Fibroblast of pulmonary artery (primary cell): ENCODE measurements around the gene SYNJ2.

Experiments
- DNase-seq: peaks from one replicate; pipeline ENCODE4 v3.0.0-alpha.2; 2010; ENCODE audit warnings: low read depth
- H3K4me3 ChIP-seq: replicated peaks from 2 replicates; pipeline ENCODE4 v1.5.1; 2011; ENCODE audit warnings: low read depth, mild to moderate bottlenecking, control low read depth, low read length, moderate library complexity
- TF ChIP-seq, protein P1 (sequence below): IDR thresholded peaks from 2 replicates; pipeline ENCODE4 v1.5.1; 2011; ENCODE audit warnings: mild to moderate bottlenecking, control low read depth, low read length, inconsistent platforms; ENCODE audit errors: missing control alignments

Gene SYNJ2

DNA sequence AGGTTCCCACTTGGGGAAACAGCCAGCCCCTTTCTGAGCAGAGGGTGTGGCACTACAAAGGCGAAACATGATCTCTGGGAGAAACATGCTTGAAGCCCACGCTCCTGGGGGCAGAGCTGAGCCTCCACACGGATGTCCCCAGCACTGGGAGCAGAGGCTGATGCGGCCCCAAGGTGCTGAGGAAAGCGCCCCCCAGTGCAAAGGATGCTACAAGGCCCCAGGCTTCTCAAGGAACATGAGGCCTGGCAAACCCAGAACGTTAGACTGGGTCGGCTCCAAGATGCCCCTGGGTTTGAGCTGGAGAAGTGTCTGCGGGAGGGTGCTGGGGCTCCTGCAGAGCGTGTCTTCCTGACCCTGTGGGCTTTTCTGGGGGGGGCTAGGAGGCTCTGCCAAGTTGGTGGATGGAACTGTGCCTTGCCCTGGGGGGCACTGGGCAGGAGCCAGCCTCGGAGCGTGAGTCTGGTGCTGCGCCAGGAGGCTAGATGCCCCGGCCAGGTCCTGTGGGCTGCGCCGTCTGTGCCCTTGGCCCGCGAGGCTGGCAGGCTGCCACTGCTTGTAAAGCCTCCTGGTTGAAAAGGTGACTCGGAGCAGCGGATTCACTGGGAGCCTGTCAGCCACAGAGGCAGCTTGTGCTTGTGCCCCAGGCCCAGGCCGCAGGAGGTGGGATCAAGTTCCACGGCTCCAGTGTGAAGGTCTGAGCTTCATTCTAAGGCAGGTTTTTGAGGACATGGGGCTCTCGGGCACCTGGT is 8.1 kb downstream of the SYNJ2 start:
- no peak overlapping the region for H3K4me3 ChIP-seq
- peak; percentile 41 for DNase-seq
- TF ChIP-seq, protein P1, sequence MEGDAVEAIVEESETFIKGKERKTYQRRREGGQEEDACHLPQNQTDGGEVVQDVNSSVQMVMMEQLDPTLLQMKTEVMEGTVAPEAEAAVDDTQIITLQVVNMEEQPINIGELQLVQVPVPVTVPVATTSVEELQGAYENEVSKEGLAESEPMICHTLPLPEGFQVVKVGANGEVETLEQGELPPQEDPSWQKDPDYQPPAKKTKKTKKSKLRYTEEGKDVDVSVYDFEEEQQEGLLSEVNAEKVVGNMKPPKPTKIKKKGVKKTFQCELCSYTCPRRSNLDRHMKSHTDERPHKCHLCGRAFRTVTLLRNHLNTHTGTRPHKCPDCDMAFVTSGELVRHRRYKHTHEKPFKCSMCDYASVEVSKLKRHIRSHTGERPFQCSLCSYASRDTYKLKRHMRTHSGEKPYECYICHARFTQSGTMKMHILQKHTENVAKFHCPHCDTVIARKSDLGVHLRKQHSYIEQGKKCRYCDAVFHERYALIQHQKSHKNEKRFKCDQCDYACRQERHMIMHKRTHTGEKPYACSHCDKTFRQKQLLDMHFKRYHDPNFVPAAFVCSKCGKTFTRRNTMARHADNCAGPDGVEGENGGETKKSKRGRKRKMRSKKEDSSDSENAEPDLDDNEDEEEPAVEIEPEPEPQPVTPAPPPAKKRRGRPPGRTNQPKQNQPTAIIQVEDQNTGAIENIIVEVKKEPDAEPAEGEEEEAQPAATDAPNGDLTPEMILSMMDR = no peak

DNA sequence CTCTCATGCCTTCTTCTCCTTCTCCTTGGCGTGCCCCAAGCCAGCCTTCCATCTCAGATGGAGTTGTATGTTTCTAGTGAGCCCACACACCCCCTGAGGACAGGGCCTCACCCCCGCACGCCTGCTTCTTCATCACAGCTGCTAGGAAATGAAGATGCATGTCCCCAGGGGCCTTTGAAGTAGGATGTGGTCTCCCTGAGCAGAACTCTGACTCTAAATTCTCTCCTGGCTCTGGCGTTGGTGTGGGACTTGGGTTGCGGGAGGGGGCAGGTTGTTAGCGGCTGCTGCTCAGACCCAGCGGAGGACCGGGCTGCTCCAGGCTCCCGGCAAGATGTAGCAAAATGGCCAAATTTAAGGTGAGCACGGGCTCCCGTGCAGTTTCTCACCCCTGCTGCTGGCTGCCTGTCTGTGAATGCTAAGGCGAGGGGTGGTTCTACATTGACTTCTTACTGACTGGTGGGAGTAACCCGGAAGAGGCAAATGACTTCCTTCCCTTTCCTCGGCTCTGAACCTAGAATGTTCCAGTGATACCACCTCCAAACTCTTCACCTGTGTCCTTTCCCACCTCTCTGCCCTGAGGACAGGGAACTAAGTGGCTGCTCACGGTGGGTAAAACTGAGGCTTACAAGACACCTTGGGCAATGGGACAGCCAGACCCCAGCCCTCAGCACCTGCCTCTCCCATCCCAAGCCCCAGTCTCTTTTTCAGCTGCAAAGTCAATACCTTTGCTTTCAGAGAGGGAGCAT is 8.8 kb downstream of the SYNJ2 start:
- no peak overlapping the region for H3K4me3 ChIP-seq
- no peak for DNase-seq
- TF ChIP-seq, protein P1 = no peak

DNA sequence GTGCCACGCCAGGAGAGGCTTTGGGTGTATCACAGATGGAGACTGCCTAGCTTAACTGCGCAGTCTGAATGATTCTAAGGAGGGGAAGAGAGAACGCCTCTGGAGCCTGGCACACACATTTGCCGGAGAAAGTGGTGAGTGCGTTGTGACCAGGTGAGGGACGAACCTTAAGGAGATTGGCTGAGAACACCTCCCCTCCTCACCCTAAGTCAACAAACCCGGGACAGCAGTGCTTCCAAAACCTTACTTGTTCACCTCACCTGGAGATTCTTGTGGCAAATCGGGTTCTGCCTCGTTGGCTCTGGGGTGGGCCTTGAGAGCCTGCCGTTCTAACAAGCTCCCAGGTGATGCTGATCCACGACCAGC is 9.4 kb downstream of the SYNJ2 start:
- DNase-seq = no peak
- TF ChIP-seq, protein P1 = no peak
- H3K4me3 ChIP-seq = no peak overlapping the region

DNA sequence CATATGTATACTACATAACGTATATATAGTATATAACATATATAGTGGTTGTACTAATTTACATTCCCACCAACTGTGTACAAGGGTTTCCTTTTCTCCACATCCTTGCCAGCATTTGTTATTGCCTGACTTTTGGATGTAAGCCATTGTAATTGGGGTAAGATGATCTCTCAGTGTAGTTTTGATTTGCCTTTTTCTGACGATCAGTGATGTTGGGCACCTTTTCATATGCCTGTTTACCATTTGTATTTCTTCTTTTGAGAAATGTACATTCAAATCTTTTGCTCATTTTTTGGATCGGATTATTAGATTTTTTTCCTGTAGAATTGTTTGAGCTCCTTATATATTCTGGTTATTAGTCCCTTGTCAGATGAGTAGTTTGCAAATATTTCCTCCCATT is 11.4 kb downstream of the SYNJ2 start:
- no peak for DNase-seq
- TF ChIP-seq, protein P1 = no peak
- no peak overlapping the region for H3K4me3 ChIP-seq

DNA sequence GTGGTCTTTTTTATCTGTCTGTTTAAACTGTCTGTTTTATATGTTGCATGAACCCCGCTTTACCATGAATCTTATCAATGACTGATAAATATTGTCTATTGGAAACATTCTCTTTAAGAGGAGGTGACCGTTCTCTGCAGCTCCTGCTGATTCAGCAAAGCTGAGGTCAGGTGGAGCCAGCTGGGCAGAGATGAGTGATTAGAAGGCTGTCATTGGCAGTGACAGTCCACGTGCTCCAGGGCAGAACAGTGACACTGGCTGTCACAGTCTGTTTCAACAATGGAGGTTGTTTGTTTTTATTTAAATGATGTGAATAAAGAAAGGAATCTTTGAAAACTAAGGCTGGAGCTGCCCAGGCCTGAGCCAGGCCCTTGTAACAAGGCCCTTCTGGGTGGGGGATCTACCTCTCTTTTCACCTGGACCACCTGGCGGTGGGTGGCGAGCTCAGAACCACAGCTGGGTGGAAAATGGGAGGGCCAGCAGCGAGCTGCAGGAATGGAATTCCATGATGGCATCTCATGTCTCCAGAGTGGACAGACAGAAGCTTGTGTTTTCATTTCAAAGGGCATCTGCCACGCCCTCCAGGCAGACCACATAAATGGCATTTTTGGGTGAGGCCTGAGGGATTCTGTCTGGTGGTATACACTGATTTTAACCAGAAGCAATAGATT is 12.6 kb downstream of the SYNJ2 start:
- no peak overlapping the region for H3K4me3 ChIP-seq
- DNase-seq = no peak
- TF ChIP-seq, protein P1 = no peak

DNA sequence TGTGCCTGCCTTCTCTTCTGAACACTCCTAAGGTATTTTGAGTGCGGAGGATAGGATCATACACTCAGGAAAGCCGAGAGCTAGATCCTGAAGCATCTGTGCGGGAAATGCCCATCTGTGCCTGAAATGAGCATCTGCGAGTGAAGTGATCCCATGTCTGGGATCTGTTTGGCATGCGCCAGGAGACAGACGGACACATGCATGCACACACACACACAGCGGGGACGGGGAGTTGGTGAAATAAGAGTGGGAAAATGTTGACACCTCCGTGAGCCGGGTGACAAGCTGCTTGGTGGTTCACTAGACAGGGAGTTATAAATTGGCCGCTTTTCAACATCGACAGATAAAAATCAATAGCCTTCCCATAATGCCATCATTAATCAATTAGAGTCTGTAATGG is 13.8 kb downstream of the SYNJ2 start:
- DNase-seq = no peak
- TF ChIP-seq, protein P1 = no peak
- H3K4me3 ChIP-seq = no peak overlapping the region
